Stimulated activated CD8-positive, alpha-beta memory T cell treated with anti-CD3 and anti-CD28 coated beads, Interleukin-12 subunit alpha, Interleukin-12 subunit beta, amount 100 ng/mL, for 24 hours (primary cell): Measurements from ENCODE around the gene OPCML.

Experiments used
- DNase-seq: peaks from one replicate; pipeline ENCODE4 v3.0.0-alpha.2; 2020; ENCODE audit errors: extremely low read depth

OPCML gene

GRCh38 chr11:133361689-133361994 lies 170.7 kb downstream of the OPCML start:
- no peak for DNase-seq

GRCh38 chr11:133360860-133361688 lies 171.2 kb downstream of the OPCML start:
- no peak for DNase-seq

GRCh38 chr11:133355095-133355494 lies 177.2 kb downstream of the OPCML start:
- no peak for DNase-seq

- DNase-seq: no peak
Measured at GRCh38 chr11:133354069-133354468, 178.2 kb downstream of the OPCML start.

GRCh38 chr11:133350045-133350444 lies 182.3 kb downstream of the OPCML start:
- no peak for DNase-seq

- DNase-seq: no peak
Measured at GRCh38 chr11:133347988-133348387, 184.3 kb downstream of the OPCML start.

- DNase-seq: no peak
Measured at GRCh38 chr11:133346137-133346536, 186.2 kb downstream of the OPCML start.

- DNase-seq: no peak
Measured at GRCh38 chr11:133343951-133344350, 188.3 kb downstream of the OPCML start.

- no peak for DNase-seq
Measured at GRCh38 chr11:133339495-133340140, 192.7 kb downstream of the OPCML start.

- no peak for DNase-seq
Measured at GRCh38 chr11:133338588-133338987, 193.7 kb downstream of the OPCML start.

GRCh38 chr11:133337951-133338418 lies 194.3 kb downstream of the OPCML start:
- no peak for DNase-seq

- no peak for DNase-seq
Measured at GRCh38 chr11:133337193-133337592, 195.1 kb downstream of the OPCML start.

GRCh38 chr11:133331031-133331430 lies 201.3 kb downstream of the OPCML start:
- DNase-seq: no peak

GRCh38 chr11:133326849-133327248 lies 205.5 kb downstream of the OPCML start:
- no peak for DNase-seq

- no peak for DNase-seq
Measured at GRCh38 chr11:133326332-133326731, 206.0 kb downstream of the OPCML start.

GRCh38 chr11:133325711-133326110 lies 206.6 kb downstream of the OPCML start:
- DNase-seq: no peak

- no peak for DNase-seq
Measured at GRCh38 chr11:133323354-133323753, 208.9 kb downstream of the OPCML start.

GRCh38 chr11:133318221-133318620 lies 214.1 kb downstream of the OPCML start:
- DNase-seq: no peak

- DNase-seq: no peak
Measured at GRCh38 chr11:133311230-133311629, 221.1 kb downstream of the OPCML start.

- no peak for DNase-seq
Measured at GRCh38 chr11:133306019-133306418, 226.3 kb downstream of the OPCML start.

- DNase-seq: no peak
Measured at GRCh38 chr11:133305208-133305956, 226.9 kb downstream of the OPCML start.

- no peak for DNase-seq
Measured at GRCh38 chr11:133303262-133303661, 229.0 kb downstream of the OPCML start.

- DNase-seq: no peak
Measured at GRCh38 chr11:133302056-133302455, 230.2 kb downstream of the OPCML start.
